GM23338 (cell line): ENCODE measurements around the gene FKBP8.

ENCODE experiments used
- CTCF ChIP-seq, 2 experiments: fragments of 200-600 bp in 1 of 2; sonication (generic) in 1 of 2; conservative IDR thresholded peaks; 2 replicates each; pipeline versions ENCODE4 v1.5.1 to v1.6.1; 2016 to 2017; ENCODE audit warnings: antibody characterized with exemption in 2 of 2, low read depth in 2 of 2, mild to moderate bottlenecking in 2 of 2, moderate library complexity in 1 of 2
- ETS1 ChIP-seq: IDR thresholded peaks from 2 replicates; pipeline ENCODE4 v1.6.1; 2016; ENCODE audit warnings: antibody characterized with exemption
- EZH2 ChIP-seq: fragments of 200-600 bp; sonication (generic); IDR thresholded peaks from one replicate; pipeline ENCODE4 v1.8.0; 2017; ENCODE audit warnings: antibody characterized with exemption, mild to moderate bottlenecking, low read depth; ENCODE audit not compliant: unreplicated experiment
- EZH2phosphoT487 ChIP-seq: fragments of 200-600 bp; sonication (generic); IDR thresholded peaks from one replicate; pipeline ENCODE4 v1.8.1; 2018; ENCODE audit warnings: antibody characterized with exemption; ENCODE audit not compliant: unreplicated experiment
- POLR2AphosphoS5 ChIP-seq: IDR thresholded peaks from 2 replicates; pipeline ENCODE4 v1.6.1; 2016; ENCODE audit warnings: antibody characterized with exemption, low read depth
- STAT1 ChIP-seq: IDR thresholded peaks from one replicate; pipeline ENCODE4 v1.6.1; 2016; ENCODE audit warnings: antibody characterized with exemption; ENCODE audit not compliant: unreplicated experiment

DNA sequence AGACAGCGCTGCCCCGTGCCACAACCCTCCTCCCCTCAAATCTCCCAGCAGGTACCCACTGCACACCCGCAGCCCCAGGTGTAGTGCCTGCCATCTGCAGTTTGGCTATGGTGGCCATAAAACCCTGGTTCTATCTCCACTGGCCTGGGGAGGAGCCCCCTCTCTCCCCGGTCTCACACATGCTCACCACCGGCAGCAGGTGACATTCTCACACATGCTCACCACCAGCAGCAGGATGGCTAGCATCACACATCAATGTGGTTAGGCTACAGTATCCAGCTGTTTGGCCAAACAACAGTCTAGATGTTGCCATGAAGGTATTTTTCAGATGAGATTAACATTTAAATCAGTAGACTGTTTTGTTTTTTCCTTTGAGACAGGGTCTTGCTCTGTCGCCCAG is 52.6 kb downstream of the FKBP8 start:
- TF ChIP-seq CTCF (conservative IDR thresholded peaks at IDR 0.05; ENCODE audit: low read depth in 2 of 2) (no peak), EZH2 (no peak), POLR2AphosphoS5 (no peak), EZH2phosphoT487 (no peak), STAT1 (no peak), ETS1 (no peak)
